SK-N-SH (cell line): ENCODE measurements around the gene ADAMTS9. TPM values are rescaled to one million over a fixed set of nuclear protein-coding genes. Genes with fewer than 3 reads are reported as not detected.

ENCODE experiments used
- CTCF ChIA-PET: fragments of 300-600, 350-600 bp; formaldehyde crosslinking; extraction: SDS; loops from one replicate; lab custom pipeline; 2021; lab: Yijun Ruan, JAX
- POLR2A ChIA-PET: fragments of 350-600 bp; sonication (Branson Sonifier 250); formaldehyde crosslinking; extraction: SDS; loops from one replicate; lab custom pipeline; 2020; ENCODE audit warnings: antibody characterized with exemption, inconsistent platforms; lab: Yijun Ruan, JAX
- DNase-seq: peaks from one replicate; pipeline ENCODE4 v3.0.0; 2012
- H2AFZ ChIP-seq: fragments of 200-600 bp; sonication (generic); 2 replicates; pipeline ENCODE4 v1.8.1; 2016; ENCODE audit warnings: antibody characterized with exemption, mild to moderate bottlenecking, low read depth
- H3F3A ChIP-seq: fragments of 200-600 bp; sonication (generic); replicated peaks from 2 replicates; pipeline ENCODE3; 2016; ENCODE audit warnings: antibody characterized with exemption, mild to moderate bottlenecking; ENCODE audit not compliant: insufficient read depth
- H3K27ac ChIP-seq, 2 experiments: fragments of 200-500 bp in 1 of 2; fragments of 200-600 bp in 1 of 2; sonication (Bioruptor generic) in 1 of 2; sonication (generic), shearing (Covaris generic) in 1 of 2; 2 replicates each; pipeline versions ENCODE4 v1.5.1 to v1.6.1; 2014 to 2016; ENCODE audit warnings: low read depth in 2 of 2, inconsistent platforms in 1 of 2, low read length in 1 of 2, mild to moderate bottlenecking in 1 of 2, mixed read lengths in 1 of 2
- H3K27me3 ChIP-seq: fragments of 200-600 bp; sonication (generic), shearing (Covaris generic); 2 replicates; pipeline ENCODE4 v1.6.1; 2016; ENCODE audit warnings: mixed run types; ENCODE audit not compliant: insufficient read depth
- H3K36me3 ChIP-seq, 2 experiments: fragments of 200-500 bp in 1 of 2; fragments of 200-600 bp in 1 of 2; sonication (Bioruptor generic) in 1 of 2; sonication (generic) in 1 of 2; replicated peaks in 1 of 2; 2 replicates each; pipeline versions ENCODE3 to v1.5.1; 2014 to 2016; ENCODE audit warnings: low read length in 1 of 2, mild to moderate bottlenecking in 1 of 2; ENCODE audit not compliant: insufficient read depth in 2 of 2, control insufficient read depth in 1 of 2
- H3K4me1 ChIP-seq, 2 experiments: fragments of 200-500 bp in 1 of 2; fragments of 200-600 bp in 1 of 2; sonication (Bioruptor generic) in 1 of 2; sonication (generic), shearing (Covaris generic) in 1 of 2; 2 replicates each; pipeline versions ENCODE4 v1.5.1 to v1.6.1; 2014 to 2016; ENCODE audit warnings: low read depth in 1 of 2, low read length in 1 of 2, mixed run types in 1 of 2; ENCODE audit not compliant: insufficient read depth in 2 of 2, control insufficient read depth in 1 of 2
- H3K4me2 ChIP-seq: fragments of 200-600 bp; sonication (generic), shearing (Covaris generic); 2 replicates; pipeline ENCODE4 v1.6.1; 2017; ENCODE audit warnings: mixed run types
- H3K4me3 ChIP-seq, 2 experiments: fragments of 200-500 bp in 1 of 2; fragments of 200-600 bp in 1 of 2; sonication (Bioruptor generic) in 1 of 2; sonication (generic), shearing (Covaris generic) in 1 of 2; 2 replicates each; pipeline versions ENCODE4 v1.5.1 to v1.8.1; 2014 to 2016; ENCODE audit warnings: low read depth in 2 of 2, inconsistent platforms in 1 of 2, low read length in 1 of 2, mild to moderate bottlenecking in 1 of 2, mixed read lengths in 1 of 2, moderate library complexity in 1 of 2
- H3K79me2 ChIP-seq: fragments of 200-600 bp; sonication (generic); 2 replicates; pipeline ENCODE4 v1.8.1; 2017; ENCODE audit warnings: mild to moderate bottlenecking; ENCODE audit not compliant: insufficient read depth
- H3K9ac ChIP-seq: fragments of 200-600 bp; sonication (generic); 2 replicates; pipeline ENCODE4 v1.6.1; 2017; ENCODE audit warnings: mixed run types
- H3K9me2 ChIP-seq: fragments of 200-600 bp; sonication (generic); 2 replicates; pipeline ENCODE4 v1.6.1; 2017; ENCODE audit warnings: mixed run types
- H3K9me3 ChIP-seq: fragments of 200-600 bp; sonication (generic); 2 replicates; pipeline ENCODE4 v1.6.1; 2017; ENCODE audit warnings: mixed run types, mild to moderate bottlenecking, moderate library complexity
- H4K20me1 ChIP-seq: fragments of 200-600 bp; sonication (generic); 2 replicates; pipeline ENCODE4 v1.6.1; 2017; ENCODE audit warnings: mild to moderate bottlenecking, mixed run types; ENCODE audit not compliant: insufficient read depth
- CHD2 ChIP-seq: fragments of 150-350 bp; IDR thresholded peaks from 2 replicates; pipeline ENCODE4 v1.6.1; 2018; ENCODE audit warnings: low read length; ENCODE audit not compliant: partially characterized antibody
- EP300 ChIP-seq, 2 experiments: IDR thresholded peaks; 2 replicates each; pipeline versions ENCODE4 v1.4.0 to v1.6.1; 2012; ENCODE audit warnings: borderline replicate concordance in 1 of 2, low read depth in 1 of 2, low read length in 1 of 2
- EZH2phosphoT487 ChIP-seq: fragments of 200-600 bp; sonication (generic); IDR thresholded peaks from 2 replicates; pipeline ENCODE4 v1.6.1; 2017; ENCODE audit warnings: low read depth, mixed run types, mild to moderate bottlenecking, antibody characterized with exemption, moderate library complexity, borderline replicate concordance
- FOSL2 ChIP-seq: IDR thresholded peaks from 2 replicates; pipeline ENCODE4 v1.4.0; 2012; ENCODE audit warnings: low read depth, mild to moderate bottlenecking, moderate library complexity, borderline replicate concordance
- FOXJ3 ChIP-seq: sonication (generic); formaldehyde crosslinking; IDR thresholded peaks from 2 replicates; pipeline ENCODE4 v1.5.1; 2020; ENCODE audit warnings: mild to moderate bottlenecking, missing genetic modification reagents
- GABPA ChIP-seq: IDR thresholded peaks from 2 replicates; pipeline ENCODE4 v1.4.0; 2012; ENCODE audit warnings: low read depth, mild to moderate bottlenecking
- MXI1 ChIP-seq: IDR thresholded peaks from 2 replicates; pipeline ENCODE4 v1.6.1; 2012; ENCODE audit warnings: mild to moderate bottlenecking, low read depth, low read length, improper control_type of control experiment
- POLR2AphosphoS5 ChIP-seq: IDR thresholded peaks from 2 replicates; pipeline ENCODE4 v1.6.1; 2012; ENCODE audit warnings: low read depth, low read length
- RXRA ChIP-seq: IDR thresholded peaks from 2 replicates; pipeline ENCODE4 v1.4.0; 2012; ENCODE audit warnings: low read depth, mild to moderate bottlenecking, borderline replicate concordance
- SIN3A ChIP-seq: IDR thresholded peaks from 2 replicates; pipeline ENCODE4 v1.6.1; 2012; ENCODE audit warnings: low read depth, mild to moderate bottlenecking, low read length, moderate library complexity, borderline replicate concordance
- TAF1 ChIP-seq: IDR thresholded peaks from 2 replicates; pipeline ENCODE4 v1.6.1; 2012; ENCODE audit warnings: low read depth, mild to moderate bottlenecking, low read length, moderate library complexity, borderline replicate concordance
- TEAD4 ChIP-seq: IDR thresholded peaks from 2 replicates; pipeline ENCODE4 v1.4.0; 2012; ENCODE audit warnings: mild to moderate bottlenecking, borderline replicate concordance; ENCODE audit not compliant: insufficient read depth
- USF2 ChIP-seq: fragments of 150-350 bp; IDR thresholded peaks from 2 replicates; pipeline ENCODE4 v1.6.1; 2017; ENCODE audit warnings: antibody characterized with exemption, low read length, low read depth, borderline replicate concordance
- ZBTB33 ChIP-seq: IDR thresholded peaks from 2 replicates; pipeline ENCODE4 v1.4.0; 2012; ENCODE audit warnings: low read depth, borderline replicate concordance
- WGBS: methylation state at CpG from one replicate; pipeline ENCODE4 v1.1.6; 2017; ENCODE audit warnings: low lambda C conversion rate; 5-methylcytosine and 5-hydroxymethylcytosine counted together
- polyA plus RNA-seq, 3 experiments: library from polyadenylated mRNA; depleted of rRNA; stranded (reverse); fragments of >200 nt; gene quantifications; 2 replicates each; pipeline ENCODE4 v1.2.3, GENCODE V29; 2012

Gene ADAMTS9
- polyA plus RNA-seq, 1 of the 3 experiments (the other 2 are of a cell fraction) = 4.1 TPM

GRCh38 chr3:64473466-64473865, 214.3 kb downstream of the ADAMTS9 start:
- H3K27ac ChIP-seq = no peak overlapping the region
- CTCF ChIA-PET = interaction anchor here (0.6 to 3.3 kb wide), 6 partner anchors 9 to 79 kb away, joined by 3 to 27 read pairs (median 3); no protein-coding TSS in a partner anchor
- no peaks in the 10 kb centered on the region for H4K20me1 ChIP-seq
- POLR2A ChIA-PET = no interaction called here
- no peaks in the 10 kb centered on the region for H3K9me2 ChIP-seq
- no peaks in the 10 kb centered on the region for H3K4me1 ChIP-seq
- H3K9ac ChIP-seq = no peak overlapping the region
- TF ChIP-seq SIN3A = no peak
- TF ChIP-seq EP300 (IDR thresholded peaks at IDR 0.05; ENCODE audit: borderline replicate concordance in 1 of 2, low read depth in 1 of 2, low read length in 1 of 2) = no peak
- no peak overlapping the region for H3K4me2 ChIP-seq
- 72% methylated on average over 1 of the region's 1 CpG for WGBS
- H2AFZ ChIP-seq = no peak overlapping the region
- H3F3A ChIP-seq = no peaks in the 10 kb centered on the region
- H3K4me3 ChIP-seq = no peak overlapping the region
- no peaks in the 10 kb centered on the region for H3K79me2 ChIP-seq
- no peaks in the 10 kb centered on the region for H3K27me3 ChIP-seq
- no peaks in the 10 kb centered on the region for H3K36me3 ChIP-seq
- no peak for DNase-seq
- H3K9me3 ChIP-seq = no peaks in the 10 kb centered on the region

- DNase-seq = no peak
- H3K36me3 ChIP-seq = no peaks in the 10 kb centered on the region
- H3K9me3 ChIP-seq = no peaks in the 10 kb centered on the region
- no peaks in the 10 kb centered on the region for H3K27me3 ChIP-seq
- TF ChIP-seq TEAD4 (no peak), GABPA (no peak), SIN3A (no peak), ZBTB33 (no peak), MXI1 (no peak), RXRA (no peak), EZH2phosphoT487 (no peak), FOSL2 (no peak), EP300 (IDR thresholded peaks at IDR 0.05; ENCODE audit: borderline replicate concordance in 1 of 2, low read depth in 1 of 2, low read length in 1 of 2) (no peak), FOXJ3 (CRISPR knock-in tag) (no peak), CHD2 (no peak), POLR2AphosphoS5 (no peak), USF2 (no peak), TAF1 (no peak)
- H3K4me3 ChIP-seq = no peak overlapping the region
- H3K9me2 ChIP-seq = no peaks in the 10 kb centered on the region
- no peak overlapping the region for H3K27ac ChIP-seq
- H3K4me1 ChIP-seq = no peaks in the 10 kb centered on the region
- H4K20me1 ChIP-seq = no peaks in the 10 kb centered on the region
- no peak overlapping the region for H2AFZ ChIP-seq
- no peak overlapping the region for H3K9ac ChIP-seq
- no peaks in the 10 kb centered on the region for H3K79me2 ChIP-seq
- H3F3A ChIP-seq = no peaks in the 10 kb centered on the region
- CTCF ChIA-PET = interaction anchor here (1.2 to 1.8 kb wide), 2 partner anchors 14 to 447 kb away, joined by 8 to 14 read pairs; partner anchors contain the start of gene PSMD6
- 80% methylated on average over 5 of the region's 5 CpGs for WGBS
- POLR2A ChIA-PET = no interaction called here
- no peak overlapping the region for H3K4me2 ChIP-seq
Measured at GRCh38 chr3:64470436-64470835, 217.4 kb downstream of the ADAMTS9 start.
